ENCODE results near the gene PCDHGA3.
"Not testable (repeated sequence)": the region's sequence is repeated elsewhere in the genome, so short reads cannot be mapped to it uniquely, and the experiment has no call there.

The PCDHGA3 gene

GRCh38 chr5:141343242-141343952 lies at the start of gene PCDHGA3:
Gene PCDHGA3 (plus strand): TSS chr5:141343829. CDS start chr5:141344034, 205 bp downstream.
- DNase-seq (ENCODE audit: low spot score), result no peak

- DNase-seq (ENCODE audit: low spot score), result no peak
Observed at GRCh38 chr5:141298376-141298775, 45.3 kb upstream of the PCDHGA3 start.

- no peak for DNase-seq (ENCODE audit: low spot score)
Observed at GRCh38 chr5:141303756-141304155, 39.9 kb upstream of the PCDHGA3 start, which contains the start of gene SLC25A2. Gene SLC25A2 (minus strand): TSS chr5:141304049. CDS start chr5:141303865, 184 bp downstream.

- DNase-seq (ENCODE audit: low spot score), result no peak
Observed at GRCh38 chr5:141306630-141307029, 37.0 kb upstream of the PCDHGA3 start.

- DNase-seq (ENCODE audit: low spot score), result no peak
Observed at GRCh38 chr5:141313711-141314110, 29.9 kb upstream of the PCDHGA3 start.

- DNase-seq (ENCODE audit: low spot score), result not testable (repeated sequence)
Observed at GRCh38 chr5:141316963-141317362, 26.7 kb upstream of the PCDHGA3 start.

- peak; percentile 60 for DNase-seq (ENCODE audit: low spot score)
Observed at GRCh38 chr5:141319202-141319601, 24.4 kb upstream of the PCDHGA3 start.

- peak; percentile 43 for DNase-seq (ENCODE audit: low spot score)
Observed at GRCh38 chr5:141319699-141320098, 23.9 kb upstream of the PCDHGA3 start.

- peak; percentile 91 for DNase-seq (ENCODE audit: low spot score)
Observed at GRCh38 chr5:141320225-141321169, 23.1 kb upstream of the PCDHGA3 start, which contains the start of gene TAF7. Gene TAF7 (minus strand): TSS chr5:141320784. CDS start chr5:141320044, 740 bp downstream.

GRCh38 chr5:141322261-141322660 lies 21.4 kb upstream of the PCDHGA3 start:
- DNase-seq (ENCODE audit: low spot score), result no peak

GRCh38 chr5:141326088-141326854 lies 17.4 kb upstream of the PCDHGA3 start:
- DNase-seq (ENCODE audit: low spot score), result peak; percentile 90

GRCh38 chr5:141328231-141328630 lies 15.4 kb upstream of the PCDHGA3 start:
- no peak for DNase-seq (ENCODE audit: low spot score)

GRCh38 chr5:141330299-141331080 lies 13.1 kb upstream of the PCDHGA3 start, which contains the start of gene PCDHGA1:
Gene PCDHGA1 (plus strand): TSS chr5:141330514.
- DNase-seq (ENCODE audit: low spot score), result peak; percentile 71

- not testable (repeated sequence) for DNase-seq (ENCODE audit: low spot score)
Observed at GRCh38 chr5:141332571-141332970, 11.1 kb upstream of the PCDHGA3 start.

- no peak for DNase-seq (ENCODE audit: low spot score)
Observed at GRCh38 chr5:141338538-141339306, 4.9 kb upstream of the PCDHGA3 start, which contains the start of gene PCDHGA2. Gene PCDHGA2 (plus strand): TSS chr5:141338760.

GRCh38 chr5:141340781-141341354 lies 2.8 kb upstream of the PCDHGA3 start:
- not testable (repeated sequence) for DNase-seq (ENCODE audit: low spot score)

GRCh38 chr5:141342773-141343172 lies 856 bp upstream of the PCDHGA3 start:
- DNase-seq (ENCODE audit: low spot score), result no peak

- no peak for DNase-seq (ENCODE audit: low spot score)
Observed at GRCh38 chr5:141343953-141344463, 379 bp downstream of the PCDHGA3 start.

- DNase-seq (ENCODE audit: low spot score), result no peak
Observed at GRCh38 chr5:141345327-141345726, 1.7 kb downstream of the PCDHGA3 start.

All from RKO (cell line).